Posterior cingulate gyrus (tissue), 11 donors: ENCODE data around the gene TTC38.
"Not testable (repeated sequence)": the region's sequence is repeated elsewhere in the genome, so short reads cannot be mapped to it uniquely, and the experiment has no call there.

Experiments used
- DNase-seq, 10 donors: peaks; one replicate each; pipeline versions ENCODE4 v3.0.0 to v3.0.0-alpha.2; 2020 to 2021; ENCODE audit warnings: mixed read lengths in 3 of 10
- intact Hi-C: fragments of 100-400 bp; cut with DNase I; formaldehyde crosslinking; loops from one replicate; pipeline ENCODE4 v1.15.1; 2023

Gene TTC38

DNA sequence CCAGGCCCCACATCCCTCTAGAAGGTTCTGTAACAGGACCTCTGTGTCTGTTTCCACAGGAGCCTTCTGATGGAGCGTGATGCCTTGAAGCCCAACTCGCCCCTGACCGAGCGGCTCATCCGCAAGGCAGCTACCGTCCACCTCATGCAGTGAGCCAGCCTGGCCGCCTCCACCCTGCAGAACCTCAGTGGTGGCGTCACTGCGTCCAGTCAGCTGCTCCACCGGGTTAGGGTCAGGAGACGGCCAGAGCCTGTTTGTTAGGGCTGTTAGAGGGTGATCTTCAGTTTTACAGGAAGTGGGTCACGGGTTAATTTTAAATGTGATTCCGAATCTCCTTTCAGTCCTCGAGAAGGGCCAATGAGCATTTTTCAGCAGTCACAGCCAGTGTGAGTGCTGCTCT, 24.9 kb downstream of the TTC38 start:
- intact Hi-C loops = no loop called here
- peak in 3 of 10 donors; percentile 55 to 78 (median 73) for DNase-seq

GRCh38 chr22:46293577-46294260, 25.9 kb downstream of the TTC38 start:
- intact Hi-C loops = no loop called here
- peak; percentile 28 to 95 (median 59) for DNase-seq

DNA sequence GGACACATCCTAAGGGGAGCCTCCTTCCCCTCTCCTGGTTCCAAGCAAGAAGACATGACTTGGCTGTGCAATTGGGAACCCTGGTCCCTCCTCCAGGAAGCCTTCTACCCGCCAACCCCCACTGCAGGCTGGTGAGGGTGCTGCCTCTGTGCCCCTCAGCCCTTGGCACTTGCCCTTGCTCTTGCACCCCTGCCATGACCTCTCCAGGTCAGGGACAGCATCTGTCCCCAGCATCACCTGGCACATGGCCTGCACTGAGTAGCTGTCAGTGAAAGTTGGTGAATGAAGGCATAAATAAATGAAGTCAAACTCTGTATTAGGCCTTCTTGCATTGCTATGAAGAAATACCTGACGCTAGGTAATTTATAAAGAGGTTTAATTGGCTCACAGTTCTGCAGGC, 27.0 kb downstream of the TTC38 start:
- intact Hi-C loops = loop anchor here (5.0 kb wide), 2 partner anchors 38 to 172 kb away; no protein-coding TSS in a partner anchor
- peak in 3 of 10 donors; percentile 45 to 70 (median 47) for DNase-seq

GRCh38 chr22:46295277-46295971, 27.6 kb downstream of the TTC38 start:
- intact Hi-C loops = loop anchor here (5.0 kb wide), 2 partner anchors 37 to 173 kb away; no protein-coding TSS in a partner anchor
- peak in 3 of 10 donors; percentile 44 to 66 (median 51) for DNase-seq

DNA sequence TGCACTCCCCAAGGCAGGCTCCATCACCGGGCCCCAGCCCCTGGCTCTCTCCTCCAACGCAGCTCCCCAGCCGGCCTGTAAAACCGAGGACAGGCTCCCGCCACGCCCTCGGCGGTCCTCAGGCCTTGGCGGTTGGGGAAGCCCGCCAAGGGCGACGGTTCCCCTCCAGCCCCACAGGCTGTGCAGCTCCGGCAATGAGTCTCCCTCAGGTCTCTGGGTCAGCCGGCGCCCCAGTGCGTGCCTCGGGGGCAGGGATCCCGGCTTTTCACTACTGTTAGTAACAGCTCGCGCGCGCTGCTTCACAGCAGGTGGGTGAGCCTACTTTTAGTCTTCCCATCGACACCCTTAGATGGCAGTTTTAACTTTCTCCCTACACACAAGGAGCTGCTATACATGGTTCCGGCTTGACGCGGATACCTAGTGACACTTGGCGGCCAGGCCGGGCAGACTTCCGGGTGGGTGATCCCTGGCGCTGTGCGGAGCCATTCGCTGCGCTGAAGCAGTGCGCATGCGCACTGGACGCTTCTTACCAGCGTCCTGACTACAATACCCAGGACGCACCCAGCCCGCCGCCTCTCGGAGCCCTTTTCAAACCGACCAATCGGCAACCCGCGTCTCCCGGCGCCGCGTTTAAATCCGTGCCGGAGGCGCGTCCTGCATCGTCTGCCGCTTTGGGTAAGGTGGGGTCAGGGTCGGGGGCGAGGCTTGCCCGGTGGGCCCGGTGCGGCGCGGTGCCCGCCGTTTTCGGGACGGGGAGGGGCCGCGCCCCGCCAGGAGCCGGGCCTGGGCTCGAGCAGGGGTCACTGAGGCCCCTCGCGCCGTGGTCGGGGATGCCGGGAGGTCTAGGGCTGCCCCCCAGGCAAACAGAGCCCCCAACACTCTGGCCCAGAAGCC, 28.7 kb downstream of the TTC38 start, which contains the start of gene GTSE1:
TSS of gene GTSE1 (plus strand) at position 614 of the 894 bp plus-strand sequence. CDS start 531 bp downstream, outside the sequence.
- intact Hi-C loops = loop anchor here (1.0 to 5.0 kb wide), 4 partner anchors 36 to 174 kb away; partner anchors contain the start of genes CDPF1 and PPARA
- DNase-seq = peak; percentile 94 to 99 (median 98)

DNA sequence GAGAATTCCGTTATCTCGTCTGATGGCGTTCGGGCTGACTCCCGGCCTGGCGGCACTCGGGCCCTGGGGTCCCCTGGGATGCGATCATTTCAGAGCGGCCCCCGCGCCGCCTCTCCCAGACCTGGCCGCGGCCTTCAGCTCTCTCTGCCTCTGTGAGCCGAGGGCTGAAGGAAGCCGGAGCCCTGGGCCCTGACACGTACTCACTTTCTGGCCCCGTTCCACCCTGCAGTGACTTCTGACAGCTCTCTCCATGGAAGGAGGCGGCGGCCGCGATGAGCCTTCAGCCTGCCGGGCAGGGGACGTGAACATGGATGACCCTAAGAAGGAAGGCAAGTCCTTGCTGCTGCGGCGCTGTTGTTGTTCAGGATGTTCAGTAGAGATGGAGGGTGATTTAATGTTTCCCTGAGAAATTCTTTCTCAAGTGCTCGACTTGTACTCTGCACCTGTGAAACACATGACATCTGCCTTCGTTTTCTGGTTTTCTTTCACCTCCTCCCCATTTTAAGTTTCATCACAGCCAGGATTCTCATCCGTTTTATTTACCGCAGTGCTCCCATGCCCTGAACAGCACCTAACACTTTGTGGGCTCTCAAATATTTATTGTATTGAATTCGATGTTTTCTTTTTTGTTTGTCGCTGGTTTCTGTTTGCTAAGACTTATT, 29.5 kb downstream of the TTC38 start:
- intact Hi-C loops = loop anchor here (5.0 kb wide), 2 partner anchors 35 to 175 kb away; no protein-coding TSS in a partner anchor
- peak in 1 of 10 donors; percentile 86 for DNase-seq

GRCh38 chr22:46299101-46299500, 31.3 kb downstream of the TTC38 start:
- intact Hi-C loops = loop anchor here (5.0 kb wide), 2 partner anchors 33 to 177 kb away; no protein-coding TSS in a partner anchor
- DNase-seq = peak in 3 of 10 donors; percentile 40 to 70 (median 64)

GRCh38 chr22:46300491-46300890, 32.7 kb downstream of the TTC38 start:
- intact Hi-C loops = no loop called here
- DNase-seq = peak in 2 of 10 donors; percentile 25 to 55

GRCh38 chr22:46303347-46303965, 35.6 kb downstream of the TTC38 start:
- intact Hi-C loops = no loop called here
- DNase-seq = no peak

DNA sequence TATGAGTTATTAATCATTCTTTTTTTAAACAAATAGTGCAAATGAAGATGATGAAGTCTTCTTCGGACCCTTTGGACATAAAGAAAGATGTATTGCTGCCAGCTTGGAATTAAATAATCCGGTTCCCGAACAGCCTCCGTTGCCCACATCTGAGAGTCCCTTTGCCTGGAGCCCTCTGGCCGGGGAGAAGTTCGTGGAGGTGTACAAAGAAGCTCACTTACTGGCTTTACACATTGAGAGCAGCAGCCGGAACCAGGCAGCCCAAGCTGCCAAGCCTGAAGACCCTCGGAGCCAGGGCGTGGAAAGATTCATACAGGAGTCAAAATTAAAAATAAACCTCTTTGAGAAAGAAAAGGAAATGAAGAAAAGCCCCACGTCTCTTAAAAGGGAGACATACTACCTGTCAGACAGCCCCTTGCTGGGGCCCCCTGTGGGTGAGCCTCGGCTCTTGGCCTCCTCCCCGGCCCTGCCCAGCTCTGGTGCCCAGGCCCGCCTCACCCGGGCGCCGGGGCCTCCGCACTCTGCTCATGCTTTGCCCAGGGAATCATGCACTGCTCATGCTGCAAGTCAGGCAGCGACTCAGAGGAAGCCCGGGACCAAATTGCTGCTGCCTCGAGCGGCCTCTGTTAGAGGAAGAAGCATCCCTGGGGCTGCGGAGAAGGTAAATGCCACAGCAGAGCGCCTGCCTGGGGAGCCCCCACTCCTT, 40.6 kb downstream of the TTC38 start:
- peak in 3 of 10 donors; percentile 29 to 76 (median 52) for DNase-seq
- intact Hi-C loops = no loop called here

DNA sequence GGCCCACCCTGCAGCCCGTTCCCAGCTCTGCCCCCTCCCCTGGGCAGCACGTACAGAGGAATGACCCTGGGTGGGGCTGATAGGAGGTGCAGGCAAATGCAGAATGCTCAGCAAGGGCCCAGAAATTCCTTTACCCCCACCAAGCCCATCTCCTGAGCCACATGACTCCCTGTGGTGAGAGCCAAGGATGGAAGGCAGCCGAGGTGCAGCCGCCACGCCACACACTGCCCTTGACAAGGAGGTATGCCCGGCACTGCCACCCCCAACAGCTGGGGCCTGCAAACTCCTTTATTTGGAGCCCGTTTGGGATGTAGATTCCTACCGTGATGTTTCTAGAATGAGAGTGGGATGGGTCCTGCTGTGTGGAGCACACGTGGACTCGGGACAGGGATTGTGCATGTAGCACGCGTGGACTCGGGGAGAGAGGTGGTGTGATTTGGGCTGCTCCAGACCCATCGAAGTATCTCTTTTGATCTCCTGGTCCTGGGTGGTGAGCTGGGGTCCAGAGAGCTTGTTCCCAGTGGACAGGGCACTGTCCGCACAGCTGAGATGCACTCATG, 41.8 kb downstream of the TTC38 start:
- intact Hi-C loops = no loop called here
- DNase-seq = peak in 2 of 10 donors; percentile 39 to 63

DNA sequence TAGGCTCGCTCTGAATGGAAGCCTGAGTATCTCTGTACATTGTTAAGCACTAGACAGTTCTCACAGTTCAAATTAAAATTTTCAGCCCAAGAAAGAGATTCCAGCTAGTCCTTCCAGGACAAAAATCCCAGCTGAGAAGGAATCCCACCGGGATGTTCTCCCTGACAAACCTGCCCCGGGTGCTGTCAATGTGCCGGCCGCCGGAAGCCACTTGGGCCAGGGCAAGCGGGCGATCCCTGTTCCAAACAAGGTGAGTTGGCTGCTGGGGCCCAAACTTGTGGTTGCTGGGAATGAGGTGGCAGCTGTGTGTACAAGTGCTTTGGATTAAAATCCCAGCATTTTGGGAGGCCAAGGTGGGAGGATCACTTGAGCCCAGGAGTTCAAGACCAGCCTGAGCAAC, 44.2 kb downstream of the TTC38 start:
- peak in 2 of 10 donors; percentile 49 to 67 for DNase-seq
- intact Hi-C loops = no loop called here

DNA sequence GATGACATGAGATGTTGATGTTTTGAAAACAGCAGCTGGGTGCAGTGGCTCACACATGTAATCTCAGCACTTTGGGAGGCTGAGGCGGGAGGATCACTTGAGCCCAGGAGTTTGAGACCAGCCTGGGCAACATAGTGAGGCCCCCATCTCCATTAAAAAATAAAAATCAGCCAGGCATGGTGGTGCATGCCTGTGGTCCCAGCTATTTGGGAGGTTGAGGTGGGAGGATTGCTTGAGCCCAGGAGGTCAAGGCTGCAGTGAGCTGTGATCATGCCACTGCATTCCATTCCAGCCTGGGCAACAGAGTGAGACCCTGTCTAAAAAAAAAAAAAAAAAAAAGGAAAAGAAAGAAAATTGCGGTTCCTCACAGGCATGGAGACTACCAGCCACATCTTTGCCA, 45.0 kb downstream of the TTC38 start:
- peak in 2 of 10 donors; percentile 10 to 21 for DNase-seq

GRCh38 chr22:46315976-46316375, 48.2 kb downstream of the TTC38 start:
- DNase-seq = peak in 1 of 10 donors; percentile 42

More for the DNA sequence above, 45.0 kb downstream of the TTC38 start:
- intact Hi-C loops = not testable (repeated sequence)

GRCh38 chr22:46317646-46318045, 49.8 kb downstream of the TTC38 start:
- peak in 1 of 10 donors; percentile 61 for DNase-seq
- intact Hi-C loops = loop anchor here (5.0 kb wide), 1 partner anchor 325 kb away; no protein-coding TSS in a partner anchor

More at GRCh38 chr22:46315976-46316375, 48.2 kb downstream of the TTC38 start:
- intact Hi-C loops = loop anchor here (5.0 kb wide), 1 partner anchor 324 kb away; no protein-coding TSS in a partner anchor

DNA sequence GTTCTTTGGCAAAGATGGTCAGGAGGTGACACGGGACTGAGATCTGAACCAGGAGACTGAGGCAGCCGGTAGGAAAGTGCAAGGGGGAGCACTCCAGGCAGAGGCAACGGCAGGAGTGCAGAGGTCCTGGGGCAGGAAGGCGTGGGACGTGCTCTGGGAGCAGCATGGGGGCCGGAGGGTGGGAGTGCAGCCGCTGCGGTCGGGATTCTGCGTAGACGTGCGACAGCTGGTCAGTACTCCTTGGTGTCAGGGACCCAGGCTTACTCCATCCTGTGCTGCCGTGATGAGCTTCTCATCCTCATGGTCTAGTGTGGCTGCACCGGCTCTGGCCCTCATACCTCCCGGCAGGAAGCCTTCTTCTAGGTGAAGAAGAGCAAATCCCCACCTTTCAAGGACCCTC, 50.8 kb downstream of the TTC38 start:
- peak in 1 of 10 donors; percentile 79 for DNase-seq
- intact Hi-C loops = loop anchor here (5.0 kb wide), 1 partner anchor 326 kb away; no protein-coding TSS in a partner anchor

DNA sequence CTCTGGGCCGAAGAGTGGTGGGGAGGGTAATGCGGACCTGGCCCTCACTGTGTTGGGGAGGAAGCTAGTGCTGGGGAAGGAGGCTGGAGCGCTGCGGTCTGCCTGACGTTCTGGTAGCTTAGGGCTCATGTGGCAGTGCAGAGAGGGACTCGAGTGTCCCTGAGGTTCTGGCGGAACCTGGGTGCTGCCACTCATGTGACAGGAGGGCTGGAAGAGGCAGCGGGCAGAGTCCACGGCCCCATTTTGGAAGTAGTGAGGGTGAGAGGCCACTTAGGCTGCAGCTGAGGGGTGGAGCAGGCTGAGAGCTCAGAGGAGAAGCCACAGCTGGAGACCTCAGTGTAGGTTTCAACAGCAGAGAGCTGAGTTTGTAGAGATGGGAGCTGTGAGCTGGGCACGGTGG, 51.5 kb downstream of the TTC38 start:
- intact Hi-C loops = loop anchor here (5.0 kb wide), 1 partner anchor 327 kb away; no protein-coding TSS in a partner anchor
- peak in 1 of 10 donors; percentile 81 for DNase-seq
